ENCODE data around the gene FLACC1. TPM values are rescaled to one million over a fixed set of nuclear protein-coding genes. Genes with fewer than 3 reads are reported as not detected.

The FLACC1 gene
- total and polyA plus RNA-seq, 8 donors = 1.5 to 5.1 (median 3.1) TPM

GRCh38 chr2:201271917-201272316 lies 85.2 kb downstream of the FLACC1 start:
- TF ChIP-seq, protein P1, sequence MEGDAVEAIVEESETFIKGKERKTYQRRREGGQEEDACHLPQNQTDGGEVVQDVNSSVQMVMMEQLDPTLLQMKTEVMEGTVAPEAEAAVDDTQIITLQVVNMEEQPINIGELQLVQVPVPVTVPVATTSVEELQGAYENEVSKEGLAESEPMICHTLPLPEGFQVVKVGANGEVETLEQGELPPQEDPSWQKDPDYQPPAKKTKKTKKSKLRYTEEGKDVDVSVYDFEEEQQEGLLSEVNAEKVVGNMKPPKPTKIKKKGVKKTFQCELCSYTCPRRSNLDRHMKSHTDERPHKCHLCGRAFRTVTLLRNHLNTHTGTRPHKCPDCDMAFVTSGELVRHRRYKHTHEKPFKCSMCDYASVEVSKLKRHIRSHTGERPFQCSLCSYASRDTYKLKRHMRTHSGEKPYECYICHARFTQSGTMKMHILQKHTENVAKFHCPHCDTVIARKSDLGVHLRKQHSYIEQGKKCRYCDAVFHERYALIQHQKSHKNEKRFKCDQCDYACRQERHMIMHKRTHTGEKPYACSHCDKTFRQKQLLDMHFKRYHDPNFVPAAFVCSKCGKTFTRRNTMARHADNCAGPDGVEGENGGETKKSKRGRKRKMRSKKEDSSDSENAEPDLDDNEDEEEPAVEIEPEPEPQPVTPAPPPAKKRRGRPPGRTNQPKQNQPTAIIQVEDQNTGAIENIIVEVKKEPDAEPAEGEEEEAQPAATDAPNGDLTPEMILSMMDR (IDR thresholded peaks at IDR 0.05) = no peak
- Histone ChIP-seq H3K4me1 (peaks cover 0 to 6% of the 10 kb centered on the region in 2 donors), H3K9me3 (no peaks in the 10 kb centered on the region), H3K27me3 (no peaks in the 10 kb centered on the region), H3K27ac (no peak overlapping the region), H3K36me3 (peaks cover 0 to 96% of the 10 kb centered on the region in 2 donors), H3K4me3 (no peak overlapping the region)
- intact Hi-C loops (cut with DNase I) = no loop called here
- DNase-seq (no peak), ATAC-seq (no peak)

- H3K27ac ChIP-seq = no peak overlapping the region
- intact Hi-C loops (cut with DNase I) = no loop called here
- TF ChIP-seq, protein P1 (IDR thresholded peaks at IDR 0.05) = no peak
- no peaks in the 10 kb centered on the region for H3K27me3 ChIP-seq
- no peak overlapping the region for H3K4me3 ChIP-seq
- ATAC-seq (peak; percentile 18), DNase-seq (no peak)
- H3K9me3 ChIP-seq = no peaks in the 10 kb centered on the region
- H3K4me1 ChIP-seq = peaks cover 0 to 12% of the 10 kb centered on the region in 2 donors
- peaks cover 0 to 87% of the 10 kb centered on the region in 2 donors for H3K36me3 ChIP-seq
Observed at GRCh38 chr2:201270293-201271001, 86.7 kb downstream of the FLACC1 start.

DNA sequence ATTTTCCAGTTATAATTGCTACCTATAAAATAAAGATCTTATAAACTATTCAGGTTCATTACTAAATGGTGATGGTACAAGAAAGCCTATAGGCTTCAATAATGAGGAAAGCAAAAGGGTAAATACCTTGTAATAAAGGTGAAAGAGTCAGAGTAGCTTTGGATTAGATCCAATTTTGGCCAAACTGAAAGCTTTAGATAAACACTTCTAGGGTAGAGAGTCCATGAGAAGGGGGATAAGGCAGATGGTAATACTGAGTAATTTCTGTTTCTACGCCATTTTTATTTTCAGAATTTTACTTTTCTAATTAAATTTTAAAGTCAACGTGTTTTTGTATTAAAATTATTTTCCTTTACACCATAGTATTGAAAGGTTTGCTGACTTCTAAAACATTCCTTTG lies 87.4 kb downstream of the FLACC1 start:
- intact Hi-C loops (cut with DNase I) = no loop called here
- Histone ChIP-seq H3K27me3 (no peaks in the 10 kb centered on the region), H3K36me3 (peaks cover 0 to 80% of the 10 kb centered on the region in 2 donors), H3K4me3 (no peak overlapping the region), H3K9me3 (no peaks in the 10 kb centered on the region), H3K4me1 (peaks cover 0 to 16% of the 10 kb centered on the region in 2 donors), H3K27ac (no peak overlapping the region)
- no peak for DNase-seq
- TF ChIP-seq, protein P1 (IDR thresholded peaks at IDR 0.05) = no peak
- peak; percentile 44 for ATAC-seq

- Histone ChIP-seq H3K9me3 (no peaks in the 10 kb centered on the region), H3K27me3 (no peaks in the 10 kb centered on the region), H3K36me3 (peaks cover 0 to 57% of the 10 kb centered on the region in 2 donors), H3K27ac (no peak overlapping the region), H3K4me1 (peaks cover 0 to 33% of the 10 kb centered on the region in 2 donors), H3K4me3 (no peak overlapping the region)
- no peak for DNase-seq
- no peak for ATAC-seq
- intact Hi-C loops (cut with DNase I) = no loop called here
- TF ChIP-seq, protein P1 (IDR thresholded peaks at IDR 0.05) = no peak
Observed at GRCh38 chr2:201267278-201268030, 89.7 kb downstream of the FLACC1 start.

- Histone ChIP-seq H3K4me3 (no peak overlapping the region), H3K9me3 (no peaks in the 10 kb centered on the region), H3K36me3 (peaks cover 0 to 49% of the 10 kb centered on the region in 2 donors), H3K27ac (no peak overlapping the region), H3K4me1 (peaks cover 2 to 40% of the 10 kb centered on the region in 2 donors), H3K27me3 (no peaks in the 10 kb centered on the region)
- intact Hi-C loops (cut with DNase I) = no loop called here
- TF ChIP-seq, protein P1 (IDR thresholded peaks at IDR 0.05) = no peak
- ATAC-seq = no peak
- DNase-seq = no peak
Observed at GRCh38 chr2:201266629-201267028, 90.5 kb downstream of the FLACC1 start.
